Smooth muscle cell (in vitro differentiated cells): ENCODE data around the gene TMEM94. TPM values are rescaled to one million over a fixed set of nuclear protein-coding genes. Genes with fewer than 3 reads are reported as not detected.
A peak's percentile ranks its signal among the peaks of the same experiment; 100 is the strongest.

ENCODE experiments used
- DNase-seq: peaks from one replicate; lab custom pipeline; 2025; ENCODE audit not compliant: unreplicated experiment; lab: John Stamatoyannopoulos, UW
- H2AFZ ChIP-seq: fragments of 200-600 bp; sonication (generic); 2 replicates; pipeline ENCODE4 v1.6.0; 2016; ENCODE audit warnings: antibody characterized with exemption, low read depth, mild to moderate bottlenecking
- H3F3A ChIP-seq: fragments of 200-600 bp; sonication (generic); 2 replicates; pipeline ENCODE4 v1.6.0; 2017; ENCODE audit warnings: antibody characterized with exemption, low read depth
- H3K27ac ChIP-seq: fragments of 200-600 bp; sonication (generic); 2 replicates; pipeline ENCODE4 v1.5.1; 2016; ENCODE audit warnings: low read depth, mild to moderate bottlenecking
- H3K27me3 ChIP-seq: fragments of 200-600 bp; sonication (generic); 2 replicates; pipeline ENCODE4 v1.6.1; 2016; ENCODE audit warnings: low read depth, mild to moderate bottlenecking
- H3K36me3 ChIP-seq: fragments of 200-600 bp; sonication (generic); 2 replicates; pipeline ENCODE4 v1.5.1; 2016; ENCODE audit warnings: low read depth
- H3K4me1 ChIP-seq: fragments of 200-600 bp; sonication (generic); 2 replicates; pipeline ENCODE4 v1.5.1; 2016; ENCODE audit warnings: low read depth
- H3K4me2 ChIP-seq: fragments of 200-600 bp; sonication (generic); 2 replicates; pipeline ENCODE4 v1.6.0; 2016; ENCODE audit warnings: mild to moderate bottlenecking
- H3K4me3 ChIP-seq: fragments of 200-600 bp; sonication (generic); 2 replicates; pipeline ENCODE4 v1.5.1; 2016; ENCODE audit warnings: mild to moderate bottlenecking
- H3K79me2 ChIP-seq: fragments of 200-600 bp; sonication (generic); 2 replicates; pipeline ENCODE4 v1.6.0; 2016; ENCODE audit warnings: low read depth, mild to moderate bottlenecking
- H3K9ac ChIP-seq: fragments of 200-600 bp; sonication (generic); 2 replicates; pipeline ENCODE4 v1.6.0; 2016; ENCODE audit warnings: low read depth
- H3K9me3 ChIP-seq: fragments of 200-600 bp; sonication (generic); replicated peaks from 2 replicates; pipeline ENCODE4 v1.5.1; 2016; ENCODE audit warnings: low read depth
- H4K20me1 ChIP-seq: fragments of 200-600 bp; sonication (generic); 2 replicates; pipeline ENCODE4 v1.6.0; 2016; ENCODE audit warnings: low read depth
- CTCF ChIP-seq: fragments of 200-600 bp; sonication (generic); IDR thresholded peaks from 2 replicates; pipeline ENCODE4 v1.5.1; 2017; ENCODE audit warnings: borderline replicate concordance, mild to moderate bottlenecking, antibody characterized with exemption; ENCODE audit not compliant: insufficient read depth, poor library complexity, severe bottlenecking
- WGBS: methylation state at CpG from one replicate; pipeline ENCODE4 v1.1.7; 2016; ENCODE audit warnings: low lambda C conversion rate; 5-methylcytosine and 5-hydroxymethylcytosine counted together
- polyA plus RNA-seq: library from polyadenylated mRNA; unstranded; fragments of >200 nt; fragmentation: Nextera tagmentation; extraction: Ambion mirVana; gene quantifications from 2 replicates; pipeline ENCODE4 v1.2.1, GENCODE V29; 2016
- total RNA-seq: library from RNA; depleted of rRNA; stranded (reverse); fragments of >200 nt; gene quantifications from 2 replicates; pipeline ENCODE4 v1.2.3, GENCODE V29; 2014

The TMEM94 gene
- total and polyA plus RNA-seq, 2 experiments from 2014 or later = 26.3 to 35.9 TPM

- H3K79me2 ChIP-seq = peaks cover 15% of the 10 kb centered on the region
- peak overlapping the region; percentile 69 for H3K9ac ChIP-seq
- peaks cover 18% of the 10 kb centered on the region for H3K4me1 ChIP-seq
- peak overlapping the region; percentile 94 for H3K4me3 ChIP-seq
- no peak overlapping the region for H3K27ac ChIP-seq
- H3K27me3 ChIP-seq = no peaks in the 10 kb centered on the region
- no peaks in the 10 kb centered on the region for H3K9me3 ChIP-seq
- no peak for DNase-seq
- H3K36me3 ChIP-seq = no peaks in the 10 kb centered on the region
- peak overlapping the region; percentile 42 for H2AFZ ChIP-seq
- H4K20me1 ChIP-seq = peaks cover 53% of the 10 kb centered on the region
- TF ChIP-seq CTCF = no peak
- no peaks in the 10 kb centered on the region for H3F3A ChIP-seq
- 10% methylated on average over 9 of the region's 15 CpGs for WGBS
- peak overlapping the region; percentile 99 for H3K4me2 ChIP-seq
Observed at GRCh38 chr17:75514299-75514918, 58.0 kb downstream of the TMEM94 start.

DNA sequence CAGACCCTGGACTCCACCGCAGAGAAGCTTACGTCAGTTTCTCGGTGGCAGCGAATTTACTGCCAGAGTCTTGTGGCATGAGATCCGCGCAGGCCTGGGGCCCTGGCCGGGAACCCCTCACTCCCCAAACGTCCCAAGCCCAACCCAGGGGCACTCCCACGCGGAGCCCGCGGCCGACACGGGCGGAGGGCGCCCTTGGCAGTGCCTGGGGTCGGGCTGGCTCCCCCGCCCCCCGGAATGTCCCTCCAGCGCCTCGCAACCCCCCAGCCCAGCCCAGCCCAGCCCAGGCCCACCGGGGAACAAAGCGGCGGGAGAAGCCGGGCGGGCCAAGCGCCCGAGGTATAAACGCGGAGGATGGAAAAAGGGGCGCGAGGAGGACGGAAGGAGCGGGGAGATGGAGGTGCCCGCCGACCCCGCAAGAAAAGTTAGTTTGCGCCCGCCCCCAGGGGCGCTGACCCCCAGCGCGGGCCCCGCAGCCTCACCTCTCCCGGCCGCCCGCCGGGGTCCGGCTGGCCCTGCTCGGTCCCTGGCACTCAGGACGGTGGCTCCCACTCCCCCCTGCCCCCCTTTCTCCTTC, 58.6 kb downstream of the TMEM94 start:
- H3K27me3 ChIP-seq = no peaks in the 10 kb centered on the region
- H2AFZ ChIP-seq = peak overlapping the region; percentile 42
- H3K36me3 ChIP-seq = no peaks in the 10 kb centered on the region
- H3K27ac ChIP-seq = no peak overlapping the region
- DNase-seq = peak; percentile 34
- H3K4me2 ChIP-seq = peak overlapping the region; percentile 99
- H3K9ac ChIP-seq = peak overlapping the region; percentile 69
- no peaks in the 10 kb centered on the region for H3F3A ChIP-seq
- WGBS = under 1% methylated on average over 35 of the region's 50 CpGs
- H3K9me3 ChIP-seq = no peaks in the 10 kb centered on the region
- no peak for TF ChIP-seq CTCF
- H3K79me2 ChIP-seq = peaks cover 15% of the 10 kb centered on the region
- H3K4me1 ChIP-seq = peaks cover 18% of the 10 kb centered on the region
- H3K4me3 ChIP-seq = peak overlapping the region; percentile 94
- peaks cover 47% of the 10 kb centered on the region for H4K20me1 ChIP-seq

- Histone ChIP-seq H3K4me2 (peak within 1 kb of the TSS; percentile 99), H3K79me2 (peaks cover 15% of the 10 kb centered on the region), H3K36me3 (no peaks in the 10 kb centered on the region), H3K4me3 (peak within 1 kb of the TSS; percentile 94), H3K9me3 (no peaks in the 10 kb centered on the region), H3K27me3 (no peaks in the 10 kb centered on the region), H3K9ac (peak within 1 kb of the TSS; percentile 69), H3K27ac (no peak within 1 kb of the TSS), H4K20me1 (peaks cover 41% of the 10 kb centered on the region), H3K4me1 (peaks cover 18% of the 10 kb centered on the region), H2AFZ (peak within 1 kb of the TSS; percentile 98), H3F3A (no peaks in the 10 kb centered on the region)
- peak; percentile 96 for DNase-seq
- peak; percentile 97 for TF ChIP-seq CTCF
- WGBS = under 1% methylated on average over 39 of the region's 78 CpGs
Observed at GRCh38 chr17:75515496-75516254, 59.2 kb downstream of the TMEM94 start, which contains the start of gene CASKIN2. TSS of gene CASKIN2 (minus strand) at chr17:75515537. CDS start at chr17:75513804, 1,733 bp downstream.
